ENCODE measurements around the gene MYL10. TPM values are rescaled to one million over a fixed set of nuclear protein-coding genes. Genes with fewer than 3 reads are reported as not detected.

Gene MYL10
- total and polyA plus RNA-seq, 2 of the 13 experiments (the other 11 are each of a cell fraction or from before 2014, with no cell fraction given), result not detected

GRCh38 chr7:101676956-101677355, 47.9 kb upstream of the MYL10 start:
- Histone ChIP-seq H3K36me3 (replicated peaks in 1 of 2; ENCODE audit: control insufficient read depth in 1 of 2, insufficient read depth in 2 of 2, low read length in 2 of 2) (no peaks in the 10 kb centered on the region), H3K27me3 (ENCODE audit: control insufficient read depth in 1 of 2, insufficient read depth in 2 of 2, low read length in 2 of 2) (no peaks in the 10 kb centered on the region; a peak in 1 of 5 replicates), H3K9me3 (ENCODE audit: low read length) (no peaks in the 10 kb centered on the region), H3K4me3 (replicated peaks in 1 of 3; ENCODE audit: insufficient read depth in 1 of 3, low read depth in 2 of 3, low read length in 3 of 3) (no peak overlapping the region), H3K79me2 (ENCODE audit: insufficient read depth, low read length) (no peaks in the 10 kb centered on the region), H2AFZ (ENCODE audit: low read length) (no peak overlapping the region), H3K4me2 (ENCODE audit: low read depth, low read length) (no peak overlapping the region), H3K9ac (ENCODE audit: insufficient read depth, low read depth, low read length) (no peak overlapping the region), H3K27ac (ENCODE audit: extremely low read length, insufficient read depth, low read length) (no peak overlapping the region), H3K4me1 (ENCODE audit: insufficient read depth, low read length) (no peaks in the 10 kb centered on the region), H4K20me1 (ENCODE audit: insufficient read depth, low read length) (no peaks in the 10 kb centered on the region)
- ChIA-PET POLR2A (no interaction called here), CTCF (ENCODE audit: low intra/inter-chr PET ratio, low total read pairs) (no interaction called here)
- no peak for FAIRE-seq
- intact Hi-C loops (cut with micrococcal nuclease; ENCODE audit: unreplicated experiment), result no loop called here
- 20% methylated on average over 3 of the region's 6 CpGs for WGBS (ENCODE audit: low lambda C conversion rate)
- in situ Hi-C loops (cut with HindIII; ENCODE audit: extremely low pct_ligation_motif_present, low pct_unique_long_range_greater_than_20kb), result loop anchor here (25.0 kb wide), 1 partner anchor 585 kb away; no protein-coding TSS in a partner anchor
- ATAC-seq, result no peak
- BruUV-seq (replicated peaks), result no TSS peak
- no peak for DNase-seq (ENCODE audit: low spot score)
- TF ChIP-seq TBX2 (CRISPR knock-in tag; IDR thresholded peaks at IDR 0.05; ENCODE audit: borderline replicate concordance) (no peak), HBP1 (CRISPR knock-in tag; IDR thresholded peaks at IDR 0.05; ENCODE audit: low read depth) (no peak), RFXANK (CRISPR knock-in tag; IDR thresholded peaks at IDR 0.05) (no peak), LBX2 (CRISPR knock-in tag; IDR thresholded peaks at IDR 0.05; ENCODE audit: borderline replicate concordance) (no peak), ZNF17 (CRISPR knock-in tag; IDR thresholded peaks at IDR 0.05) (no peak), SKI (IDR thresholded peaks at IDR 0.05; ENCODE audit: partially characterized antibody) (no peak), MTF1 (CRISPR knock-in tag; IDR thresholded peaks at IDR 0.05) (no peak), ZNF674 (CRISPR knock-in tag; IDR thresholded peaks at IDR 0.05; ENCODE audit: low read depth) (no peak), PREB (CRISPR knock-in tag; IDR thresholded peaks at IDR 0.05) (no peak), TARDBP (CRISPR knock-in tag; IDR thresholded peaks at IDR 0.05) (no peak), MED13 (CRISPR knock-in tag; IDR thresholded peaks at IDR 0.05) (no peak), RBM22 (optimal IDR thresholded peaks at IDR 0.05; ENCODE audit: low read length) (no peak), ZNF550 (CRISPR knock-in tag; IDR thresholded peaks at IDR 0.05; ENCODE audit: borderline replicate concordance) (no peak), GATAD2A (CRISPR knock-in tag; IDR thresholded peaks at IDR 0.05) (no peak)
- TF ChIP-seq, protein P1, sequence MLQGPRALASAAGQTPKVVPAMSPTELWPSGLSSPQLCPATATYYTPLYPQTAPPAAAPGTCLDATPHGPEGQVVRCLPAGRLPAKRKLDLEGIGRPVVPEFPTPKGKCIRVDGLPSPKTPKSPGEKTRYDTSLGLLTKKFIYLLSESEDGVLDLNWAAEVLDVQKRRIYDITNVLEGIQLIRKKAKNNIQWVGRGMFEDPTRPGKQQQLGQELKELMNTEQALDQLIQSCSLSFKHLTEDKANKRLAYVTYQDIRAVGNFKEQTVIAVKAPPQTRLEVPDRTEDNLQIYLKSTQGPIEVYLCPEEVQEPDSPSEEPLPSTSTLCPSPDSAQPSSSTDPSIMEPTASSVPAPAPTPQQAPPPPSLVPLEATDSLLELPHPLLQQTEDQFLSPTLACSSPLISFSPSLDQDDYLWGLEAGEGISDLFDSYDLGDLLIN (CRISPR knock-in tag; IDR thresholded peaks at IDR 0.05; ENCODE audit: borderline replicate concordance), result no peak
- TF ChIP-seq, protein P2, sequence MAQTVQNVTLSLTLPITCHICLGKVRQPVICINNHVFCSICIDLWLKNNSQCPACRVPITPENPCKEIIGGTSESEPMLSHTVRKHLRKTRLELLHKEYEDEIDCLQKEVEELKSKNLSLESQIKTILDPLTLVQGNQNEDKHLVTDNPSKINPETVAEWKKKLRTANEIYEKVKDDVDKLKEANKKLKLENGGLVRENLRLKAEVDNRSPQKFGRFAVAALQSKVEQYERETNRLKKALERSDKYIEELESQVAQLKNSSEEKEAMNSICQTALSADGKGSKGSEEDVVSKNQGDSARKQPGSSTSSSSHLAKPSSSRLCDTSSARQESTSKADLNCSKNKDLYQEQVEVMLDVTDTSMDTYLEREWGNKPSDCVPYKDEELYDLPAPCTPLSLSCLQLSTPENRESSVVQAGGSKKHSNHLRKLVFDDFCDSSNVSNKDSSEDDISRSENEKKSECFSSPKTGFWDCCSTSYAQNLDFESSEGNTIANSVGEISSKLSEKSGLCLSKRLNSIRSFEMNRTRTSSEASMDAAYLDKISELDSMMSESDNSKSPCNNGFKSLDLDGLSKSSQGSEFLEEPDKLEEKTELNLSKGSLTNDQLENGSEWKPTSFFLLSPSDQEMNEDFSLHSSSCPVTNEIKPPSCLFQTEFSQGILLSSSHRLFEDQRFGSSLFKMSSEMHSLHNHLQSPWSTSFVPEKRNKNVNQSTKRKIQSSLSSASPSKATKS (CRISPR knock-in tag; IDR thresholded peaks at IDR 0.05), result no peak
- TF ChIP-seq, protein P3, sequence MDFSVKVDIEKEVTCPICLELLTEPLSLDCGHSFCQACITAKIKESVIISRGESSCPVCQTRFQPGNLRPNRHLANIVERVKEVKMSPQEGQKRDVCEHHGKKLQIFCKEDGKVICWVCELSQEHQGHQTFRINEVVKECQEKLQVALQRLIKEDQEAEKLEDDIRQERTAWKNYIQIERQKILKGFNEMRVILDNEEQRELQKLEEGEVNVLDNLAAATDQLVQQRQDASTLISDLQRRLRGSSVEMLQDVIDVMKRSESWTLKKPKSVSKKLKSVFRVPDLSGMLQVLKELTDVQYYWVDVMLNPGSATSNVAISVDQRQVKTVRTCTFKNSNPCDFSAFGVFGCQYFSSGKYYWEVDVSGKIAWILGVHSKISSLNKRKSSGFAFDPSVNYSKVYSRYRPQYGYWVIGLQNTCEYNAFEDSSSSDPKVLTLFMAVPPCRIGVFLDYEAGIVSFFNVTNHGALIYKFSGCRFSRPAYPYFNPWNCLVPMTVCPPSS (IDR thresholded peaks at IDR 0.05), result no peak

Measured in HepG2 (cell line).